HG02763 (cell line): ENCODE data around the gene HIP1.
"Not testable (repeated sequence)": the region's sequence is repeated elsewhere in the genome, so short reads cannot be mapped to it uniquely, and the experiment has no call there.

Experiments
- ATAC-seq: cut with Tn5 transposase; IDR thresholded peaks from one replicate; pipeline ENCODE4 v1.9.1; 2021; ENCODE audit warnings: mild to moderate bottlenecking, moderate library complexity; ENCODE audit not compliant: unreplicated experiment

HIP1 gene

GRCh38 chr7:75738604-75738974 is at the start of gene HIP1:
TSS of gene HIP1 (minus strand) at chr7:75738941. CDS start at chr7:75738920, 21 bp downstream.
- no peak for ATAC-seq

GRCh38 chr7:75788154-75788847 is 49.6 kb upstream of the HIP1 start:
- ATAC-seq, result not testable (repeated sequence)

- not testable (repeated sequence) for ATAC-seq
Measured at GRCh38 chr7:75783058-75783457, 44.3 kb upstream of the HIP1 start.

- ATAC-seq, result not testable (repeated sequence)
Measured at GRCh38 chr7:75780647-75781273, 42.0 kb upstream of the HIP1 start.

- not testable (repeated sequence) for ATAC-seq
Measured at GRCh38 chr7:75779516-75779915, 40.8 kb upstream of the HIP1 start.

DNA sequence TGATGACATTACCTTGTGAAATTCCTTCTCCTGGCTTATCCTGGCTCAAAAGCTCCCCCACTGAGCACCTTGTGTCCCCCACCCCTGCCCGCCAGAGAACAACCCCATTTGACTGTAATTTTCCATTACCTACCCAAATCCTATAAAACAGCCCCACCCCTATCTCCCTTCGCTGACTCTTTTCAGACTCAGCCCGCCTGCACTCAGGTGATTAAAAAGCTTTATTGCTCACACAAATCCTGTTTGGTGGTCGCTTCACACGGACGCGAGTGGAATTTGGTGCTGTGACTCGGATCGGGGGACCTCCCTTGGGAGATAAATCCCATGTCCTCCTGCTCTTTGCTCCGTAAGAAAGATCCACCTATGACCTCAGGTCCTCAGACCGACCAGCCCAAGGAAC is 40.3 kb upstream of the HIP1 start:
- ATAC-seq, result not testable (repeated sequence)

DNA sequence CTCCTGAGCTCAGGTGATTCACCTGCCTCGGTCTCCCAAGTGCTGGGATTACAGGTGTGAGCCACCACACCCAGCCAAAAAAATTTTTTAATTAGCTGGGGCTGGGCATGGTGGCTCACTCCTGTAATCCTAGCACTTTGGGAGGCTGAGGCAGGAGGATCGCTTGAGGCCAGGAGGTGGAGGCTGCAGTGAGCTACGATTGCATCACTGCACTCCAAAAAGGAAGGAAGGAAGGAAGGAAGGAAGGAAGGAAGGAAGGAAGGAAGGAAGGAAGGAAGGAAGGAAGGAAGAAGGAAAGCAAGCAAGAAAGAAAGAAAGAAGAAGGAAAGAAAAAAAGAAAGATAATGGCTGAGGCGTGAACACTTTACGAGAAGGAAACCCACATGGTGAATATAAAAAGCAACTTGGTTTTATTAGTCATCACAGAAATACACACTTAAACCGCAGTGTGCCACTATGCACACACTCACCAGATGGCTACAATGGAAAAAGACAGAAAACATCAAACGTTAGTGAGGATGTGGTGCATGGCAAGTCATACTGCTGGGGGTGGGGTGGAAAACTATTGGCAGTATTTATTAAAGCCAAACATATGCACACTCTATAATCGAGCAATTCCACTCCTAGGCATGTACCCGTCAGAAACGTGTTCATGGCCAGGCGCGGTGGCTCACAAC is 37.7 kb upstream of the HIP1 start:
- ATAC-seq, result no peak

DNA sequence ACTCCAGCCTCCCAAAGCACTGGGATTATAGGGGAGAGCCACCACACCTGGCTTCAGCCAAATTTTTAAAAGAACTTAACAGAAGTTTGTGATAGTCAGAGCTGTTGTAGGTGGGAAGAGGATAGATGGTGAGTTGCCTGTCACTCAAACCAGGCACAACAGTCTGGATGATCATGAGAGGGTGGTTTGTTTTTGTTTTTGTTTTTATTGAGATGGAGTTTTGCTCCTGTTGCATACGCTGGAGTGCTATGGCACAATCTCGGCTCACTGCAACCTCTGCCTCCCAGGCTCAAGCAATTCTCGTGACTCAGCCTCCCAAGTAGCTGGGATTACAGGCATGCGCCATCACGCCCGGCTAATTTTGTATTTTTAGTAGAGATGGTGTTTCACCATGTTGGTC is 35.2 kb upstream of the HIP1 start:
- not testable (repeated sequence) for ATAC-seq

- no peak for ATAC-seq
Measured at GRCh38 chr7:75772081-75773077, 33.6 kb upstream of the HIP1 start, which contains the start of gene CCL26. TSS of gene CCL26 (minus strand) at chr7:75772211. CDS start at chr7:75772176, 35 bp downstream.

DNA sequence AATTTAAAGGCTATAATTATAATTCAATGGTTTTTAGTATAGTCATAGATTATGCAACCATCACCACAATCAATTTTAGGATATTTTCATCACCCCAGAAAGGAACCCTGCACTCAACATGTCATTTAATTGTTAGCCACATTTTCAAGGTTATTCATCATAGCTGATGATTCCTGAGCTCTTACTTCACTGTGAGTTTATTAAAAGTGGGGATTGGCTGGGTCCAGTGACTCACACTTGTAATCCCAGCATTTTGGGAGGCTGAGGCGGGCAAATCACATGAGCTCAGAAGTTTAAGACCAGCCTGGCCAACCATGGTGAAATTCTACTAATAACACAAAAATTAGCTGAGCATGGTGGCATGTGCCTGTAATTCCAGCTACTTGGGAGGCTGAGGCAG is 32.5 kb upstream of the HIP1 start:
- no peak for ATAC-seq

GRCh38 chr7:75762350-75762917 is 23.7 kb upstream of the HIP1 start:
- no peak for ATAC-seq

- not testable (repeated sequence) for ATAC-seq
Measured at GRCh38 chr7:75761801-75762200, 23.1 kb upstream of the HIP1 start.

- no peak for ATAC-seq
Measured at GRCh38 chr7:75758491-75758890, 19.8 kb upstream of the HIP1 start.

GRCh38 chr7:75757860-75758259 is 19.1 kb upstream of the HIP1 start:
- no peak for ATAC-seq

- no peak for ATAC-seq
Measured at GRCh38 chr7:75756991-75757676, 18.4 kb upstream of the HIP1 start.

DNA sequence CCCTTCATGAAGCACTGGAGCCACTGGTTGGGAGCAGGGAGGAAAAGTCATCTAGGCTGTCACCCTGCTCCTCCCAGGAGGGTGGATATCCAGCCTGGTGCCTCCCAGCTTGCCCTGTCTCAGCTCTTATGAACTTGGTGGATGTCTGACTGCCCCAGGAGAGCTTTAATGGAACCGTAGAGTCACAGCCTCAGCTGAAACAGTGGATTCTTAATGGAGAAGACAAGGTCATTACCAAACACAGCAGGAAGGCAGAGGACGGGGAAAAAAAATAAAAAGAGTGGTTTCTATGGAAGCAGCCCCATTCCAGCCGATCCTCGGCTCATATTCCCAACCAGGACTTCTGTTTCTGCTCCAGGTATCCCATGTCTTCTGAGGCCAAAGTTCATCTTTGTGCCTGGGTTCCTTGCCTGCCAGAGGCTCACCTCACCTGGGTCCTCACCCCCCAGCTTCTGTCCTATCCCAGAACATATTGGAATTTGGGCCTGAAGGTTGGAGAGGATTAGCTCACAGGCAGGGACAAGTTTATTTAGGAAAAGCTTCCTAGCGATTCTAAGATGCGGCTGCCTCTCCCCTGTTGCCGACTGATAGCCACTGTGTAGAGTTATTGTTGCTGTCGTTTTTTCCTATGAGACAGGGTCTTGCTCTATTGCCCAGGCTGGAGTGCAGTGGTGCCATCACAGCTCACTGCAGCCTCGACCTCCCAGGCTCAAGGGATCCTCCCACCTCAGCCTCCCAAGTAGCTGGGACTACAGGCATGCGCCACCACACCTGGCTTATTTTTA is 17.7 kb upstream of the HIP1 start:
- ATAC-seq, result no peak

DNA sequence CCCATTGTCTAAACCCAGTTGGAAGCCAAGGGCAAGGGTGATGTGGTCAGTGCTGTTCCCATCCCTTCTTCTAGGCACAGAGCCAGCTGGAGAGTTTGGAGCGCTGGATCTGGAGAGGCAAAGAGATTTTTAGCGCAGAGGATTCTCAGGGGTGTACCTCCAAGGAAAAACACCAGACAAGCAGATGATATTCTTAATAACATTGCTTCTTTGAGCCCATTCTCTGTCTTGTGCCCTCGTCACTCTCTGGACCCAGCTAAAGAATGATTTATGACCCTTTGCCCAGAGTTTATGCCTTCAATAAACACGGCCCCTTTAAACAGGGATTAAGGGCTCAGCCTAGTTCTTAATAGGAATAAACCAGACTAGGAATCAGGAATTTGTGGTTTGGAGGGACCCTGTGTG is 4.7 kb upstream of the HIP1 start:
- ATAC-seq, result no peak

- ATAC-seq, result no peak
Measured at GRCh38 chr7:75740846-75741497, 2.2 kb upstream of the HIP1 start.
